ENCODE results near the gene FAU.

Gene FAU

GRCh38 chr11:65071907-65072630 is 49.9 kb downstream of the FAU start:
- no peak for DNase-seq

All from activated CD4-positive, alpha-beta T cell treated with anti-CD3 and anti-CD28 coated beads, Interleukin-2, Interleukin-6, amounts not matched to agents 100 ng/mL and 50 ng/mL, durations not matched to agents 16 hours and 8 hours (primary cell).